ENCODE measurements around the gene LRP1B.

DNA sequence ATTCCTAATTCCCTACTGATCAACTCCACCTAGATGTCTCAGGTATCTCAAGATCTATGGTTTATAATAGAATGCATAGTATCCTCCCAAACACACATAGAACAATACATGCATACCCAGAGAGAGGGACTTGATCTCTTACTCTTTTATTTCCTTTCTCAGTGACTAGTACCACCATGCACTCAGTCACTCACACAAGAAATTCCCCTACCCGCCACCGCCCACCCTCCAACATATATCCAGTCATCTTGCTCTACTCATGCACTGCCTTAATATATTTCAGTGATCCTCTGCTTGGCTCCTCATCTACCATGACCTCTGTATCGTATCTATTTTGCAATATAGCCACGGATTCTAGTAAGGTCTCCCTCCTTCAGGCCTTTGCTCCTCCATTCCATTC is 996.9 kb downstream of the LRP1B start:
- no peak for TF ChIP-seq EZH2 (IDR thresholded peaks at IDR 0.05; ENCODE audit: borderline replicate concordance, insufficient read depth, low read length, poor library complexity, severe bottlenecking)
- no peak for TF ChIP-seq CTCF (IDR thresholded peaks at IDR 0.05; ENCODE audit: poor library complexity, severe bottlenecking)
- TF ChIP-seq SMC3 (conservative IDR thresholded peaks at IDR 0.05; ENCODE audit: poor library complexity): no peak

All from neural cell (in vitro differentiated cells).